HTERT RPE-1 (cell line): ENCODE measurements around the gene TMEM229B.

ENCODE experiments used
- in situ Hi-C: fragments of 300-500 bp; cut with MboI; formaldehyde crosslinking; loops from 4 replicates; pipeline ENCODE4 v1.14.3; 2020; ENCODE audit warnings: low sequenced_read_pairs

The TMEM229B gene

DNA sequence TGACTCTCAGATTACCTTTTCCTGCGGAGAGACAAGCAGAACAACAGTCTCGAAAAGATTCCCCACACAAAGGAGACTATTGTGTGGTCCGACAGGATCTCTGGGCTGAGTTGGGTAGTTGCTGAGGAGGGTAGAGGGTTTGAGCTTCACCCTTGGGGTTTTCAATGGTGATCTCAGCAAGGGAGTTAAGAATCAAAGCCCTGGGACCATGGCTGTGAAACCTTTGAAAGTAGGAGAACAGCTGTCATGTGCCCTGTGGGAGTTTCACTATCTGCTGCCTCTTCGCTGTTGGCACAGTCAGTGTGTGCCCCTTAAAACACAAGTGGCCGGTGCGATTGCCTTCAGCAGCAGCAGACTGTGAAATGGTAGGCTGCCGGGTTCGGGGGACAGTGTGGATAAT, 62.4 kb downstream of the TMEM229B start:
- in situ Hi-C loops: no loop called here

DNA sequence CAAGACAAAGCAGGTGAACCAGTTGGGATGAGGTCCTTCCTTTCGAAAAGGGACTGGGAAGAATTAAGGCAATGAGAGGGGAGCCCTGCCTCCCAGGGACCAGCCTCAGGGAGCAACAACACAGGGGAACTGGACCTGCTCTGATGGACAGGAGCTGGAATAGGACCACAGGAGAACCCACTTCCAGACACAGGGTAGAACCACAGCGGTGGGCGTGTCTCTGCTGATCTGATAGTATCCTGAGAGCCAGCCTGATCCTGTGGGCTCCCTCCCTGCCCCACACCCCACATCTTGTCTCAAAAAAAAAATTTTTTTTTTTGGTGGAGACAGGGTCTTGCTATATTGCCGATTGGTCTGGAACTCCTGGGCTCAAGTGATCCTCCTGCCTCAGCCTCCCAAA, 62.9 kb downstream of the TMEM229B start:
- in situ Hi-C loops: no loop called here

DNA sequence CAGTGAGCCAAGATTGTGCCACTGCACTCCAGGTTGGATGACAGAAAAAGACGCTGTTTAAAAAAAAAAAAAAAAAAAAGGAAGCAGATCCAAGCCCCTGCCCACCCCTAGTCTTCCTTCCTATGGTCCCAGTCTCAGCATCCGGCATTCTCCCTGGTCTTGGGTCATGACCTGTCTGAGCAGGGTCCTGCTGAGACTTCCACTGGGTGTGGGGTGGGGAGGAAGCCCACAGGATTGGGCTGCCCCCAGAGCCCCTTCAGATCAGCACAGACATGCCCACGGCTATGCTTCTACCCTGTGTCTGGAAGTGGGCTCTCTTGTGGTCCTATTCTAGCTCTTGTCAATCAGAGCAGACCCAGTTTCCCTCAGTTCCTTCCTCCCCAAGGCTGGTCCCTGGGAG, 64.0 kb downstream of the TMEM229B start:
- in situ Hi-C loops: no loop called here

DNA sequence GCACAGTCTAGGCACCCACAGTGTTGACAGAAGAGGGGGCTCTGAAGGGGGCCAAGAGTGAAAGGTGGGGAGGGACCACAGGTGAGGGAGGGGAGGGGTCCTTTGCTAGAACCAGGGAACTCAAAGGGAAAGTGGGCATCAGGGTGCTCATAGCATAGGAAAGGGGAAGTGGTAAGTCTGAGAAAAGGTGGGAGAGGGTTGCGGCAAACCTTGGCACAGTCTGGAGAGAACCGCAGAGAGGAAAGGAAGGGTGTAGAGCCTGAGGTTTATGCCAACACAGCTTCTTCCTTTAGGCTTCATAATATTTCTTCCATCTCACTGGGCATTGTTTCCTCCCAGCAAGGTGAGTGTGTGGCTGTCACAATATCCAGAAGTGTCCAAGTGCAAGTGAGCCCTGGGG, 65.1 kb downstream of the TMEM229B start:
- in situ Hi-C loops: no loop called here

DNA sequence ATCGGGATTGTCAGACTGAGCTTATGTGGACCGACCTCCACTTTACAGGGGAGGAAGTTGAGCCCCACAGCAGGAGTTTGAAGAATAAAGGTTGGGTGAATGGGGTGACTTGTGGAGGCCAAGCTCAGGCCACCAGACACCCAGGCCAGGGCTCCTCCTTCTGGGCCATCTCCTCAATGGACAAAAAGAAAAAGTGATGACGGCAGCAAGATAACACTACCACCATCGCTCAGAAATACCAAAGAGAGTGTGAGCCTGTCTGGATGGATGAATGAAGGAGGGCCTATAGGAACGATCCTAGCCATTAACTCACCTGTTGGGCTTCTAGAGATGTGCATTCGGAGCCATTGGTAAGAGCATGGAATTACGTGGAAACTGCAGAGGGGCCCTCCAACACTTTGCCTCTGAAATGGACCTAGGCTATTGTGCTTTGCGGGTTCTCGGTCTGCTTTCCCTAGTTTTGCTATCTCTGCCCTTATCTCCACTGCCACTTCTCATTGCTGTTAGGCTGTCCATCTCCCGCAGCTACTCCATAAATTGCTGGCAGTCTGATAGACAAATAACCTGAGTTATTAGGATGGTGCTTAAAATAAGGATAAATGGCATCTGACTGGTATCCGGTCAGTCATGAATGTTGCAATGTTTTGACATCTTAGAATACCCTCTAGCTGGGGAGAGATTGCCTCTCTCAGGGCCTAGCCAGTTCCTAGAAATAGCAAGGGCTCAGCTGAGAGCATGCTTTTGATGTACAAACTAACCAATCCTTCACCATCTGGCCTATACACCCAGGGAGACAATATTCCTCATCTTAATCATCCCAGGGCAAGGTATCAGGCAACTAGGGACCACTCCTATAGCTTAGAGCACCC, 66.9 kb downstream of the TMEM229B start:
- in situ Hi-C loops: no loop called here
